IMR-90 (cell line): ENCODE results near the gene RAB30. TPM values are rescaled to one million over a fixed set of nuclear protein-coding genes. Genes with fewer than 3 reads are reported as not detected.

Experiments
- ATAC-seq: fragments of 200-7000 bp; cut with Tn5 transposase; 2 replicates; pipeline ENCODE4 v1.9.1; 2020; ENCODE audit warnings: low read depth, mild to moderate bottlenecking, moderate library complexity
- BruUV-seq: library from RNA; stranded (reverse); fragments of 400-500 nt; replicated peaks from 2 replicates; lab custom pipeline; 2021; lab: Mats Ljungman, UMichigan
- CTCF ChIA-PET: fragments of 300-600 bp; formaldehyde crosslinking; extraction: SDS; loops from one replicate; lab custom pipeline; 2021; ENCODE audit warnings: antibody characterized with exemption; lab: Yijun Ruan, JAX
- POLR2A ChIA-PET: fragments of 300-600 bp; sonication (Branson Sonifier 250); formaldehyde crosslinking; loops from one replicate; lab custom pipeline; 2022; ENCODE audit warnings: antibody characterized with exemption; ENCODE audit not compliant: unreplicated experiment; lab: Charles Lee
- DNase-seq: peaks from one replicate; pipeline ENCODE4 v3.0.0; 2013
- H2AFZ ChIP-seq: replicated peaks from 2 replicates; pipeline ENCODE3; 2013; ENCODE audit warnings: low read length, mild to moderate bottlenecking; ENCODE audit not compliant: poor library complexity
- H2AK5ac ChIP-seq: 2 replicates; pipeline ENCODE4 v1.6.1; 2013; ENCODE audit warnings: low read depth, low read length, inconsistent platforms
- H2AK9ac ChIP-seq: replicated peaks from 2 replicates; pipeline ENCODE3; 2013; ENCODE audit warnings: mild to moderate bottlenecking, low read depth, low read length, moderate library complexity; ENCODE audit not compliant: poor library complexity
- H2BK120ac ChIP-seq: 2 replicates; pipeline ENCODE4 v1.6.1; 2013; ENCODE audit warnings: low read depth, low read length, inconsistent platforms
- H2BK15ac ChIP-seq: 3 replicates; pipeline ENCODE4 v1.6.1; 2013; ENCODE audit warnings: low read depth, low read length, inconsistent platforms
- H2BK20ac ChIP-seq: 2 replicates; pipeline ENCODE4 v1.6.1; 2013; ENCODE audit warnings: low read depth, mild to moderate bottlenecking, inconsistent platforms, low read length, moderate library complexity
- H2BK5ac ChIP-seq: 2 replicates; pipeline ENCODE4 v1.6.1; 2013; ENCODE audit warnings: mild to moderate bottlenecking, low read depth, low read length, inconsistent platforms; ENCODE audit not compliant: poor library complexity, severe bottlenecking
- H3K14ac ChIP-seq: replicated peaks from 2 replicates; pipeline ENCODE4 v1.6.1; 2013; ENCODE audit warnings: low read depth, low read length, inconsistent platforms
- H3K18ac ChIP-seq: 2 replicates; pipeline ENCODE4 v1.6.1; 2013; ENCODE audit warnings: low read depth, low read length, control low read depth
- H3K23ac ChIP-seq: 2 replicates; pipeline ENCODE4 v1.6.1; 2013; ENCODE audit warnings: low read depth, low read length, inconsistent platforms
- H3K27ac ChIP-seq: 2 replicates; pipeline ENCODE4 v1.5.1; 2013; ENCODE audit warnings: mild to moderate bottlenecking, control low read depth, low read length; ENCODE audit not compliant: insufficient read depth
- H3K27me3 ChIP-seq: 2 replicates; pipeline ENCODE4 v1.6.1; 2013; ENCODE audit warnings: low read length; ENCODE audit not compliant: control insufficient read depth, insufficient read depth
- H3K36me3 ChIP-seq: 2 replicates; pipeline ENCODE4 v1.6.1; 2013; ENCODE audit warnings: low read length, mixed read lengths; ENCODE audit not compliant: control insufficient read depth, insufficient read depth
- H3K4ac ChIP-seq: 2 replicates; pipeline ENCODE4 v1.6.1; 2013; ENCODE audit warnings: low read depth, low read length, inconsistent platforms
- H3K4me1 ChIP-seq: 2 replicates; pipeline ENCODE4 v1.6.1; 2013; ENCODE audit warnings: low read length, mixed read lengths; ENCODE audit not compliant: control insufficient read depth, insufficient read depth
- H3K4me2 ChIP-seq: 2 replicates; pipeline ENCODE4 v1.6.1; 2013; ENCODE audit warnings: low read depth, mild to moderate bottlenecking, control low read depth, low read length, moderate library complexity
- H3K4me3 ChIP-seq: 2 replicates; pipeline ENCODE4 v1.5.1; 2013; ENCODE audit warnings: low read depth, mild to moderate bottlenecking, control low read depth, low read length, moderate library complexity; ENCODE audit not compliant: insufficient read depth
- H3K56ac ChIP-seq: 2 replicates; pipeline ENCODE4 v1.6.1; 2013; ENCODE audit warnings: low read length, inconsistent platforms; ENCODE audit not compliant: insufficient read depth; ENCODE audit errors: extremely low read depth
- H3K79me1 ChIP-seq, 2 experiments: 2 replicates each; pipeline ENCODE4 v1.6.1; 2013; ENCODE audit warnings: low read length in 2 of 2, inconsistent platforms in 1 of 2, low read depth in 1 of 2
- H3K9ac ChIP-seq: 2 replicates; pipeline ENCODE4 v1.6.1; 2013; ENCODE audit warnings: low read depth, low read length, control low read depth
- H3K9me1 ChIP-seq: 2 replicates; pipeline ENCODE4 v1.6.1; 2013; ENCODE audit warnings: low read length, inconsistent platforms; ENCODE audit not compliant: insufficient read depth
- H3K9me3 ChIP-seq: 2 replicates; pipeline ENCODE4 v1.6.1; 2013; ENCODE audit warnings: low read length; ENCODE audit not compliant: control insufficient read depth, insufficient read depth
- H4K20me1 ChIP-seq: 2 replicates; pipeline ENCODE4 v1.6.1; 2013; ENCODE audit warnings: low read length, inconsistent platforms; ENCODE audit not compliant: insufficient read depth
- H4K5ac ChIP-seq: 2 replicates; pipeline ENCODE4 v1.6.1; 2013; ENCODE audit warnings: mild to moderate bottlenecking, low read depth, low read length, control low read depth
- H4K8ac ChIP-seq, 2 experiments: 2 replicates each; pipeline ENCODE4 v1.6.1; 2013; ENCODE audit warnings: low read depth in 2 of 2, low read length in 2 of 2, control low read depth in 1 of 2, inconsistent platforms in 1 of 2
- H4K91ac ChIP-seq: 2 replicates; pipeline ENCODE4 v1.6.1; 2013; ENCODE audit warnings: low read depth, low read length, inconsistent platforms; ENCODE audit not compliant: insufficient read depth
- CEBPB ChIP-seq: IDR thresholded peaks from 2 replicates; pipeline ENCODE4 v1.6.1; 2012; ENCODE audit warnings: low read depth, low read length, improper control_type of control experiment
- CTCF ChIP-seq: conservative IDR thresholded peaks from 2 replicates; pipeline ENCODE4 v1.5.1; 2012; ENCODE audit warnings: mild to moderate bottlenecking, low read depth, low read length, improper control_type of control experiment
- ELK1 ChIP-seq: fragments of 150-350 bp; IDR thresholded peaks from 2 replicates; pipeline ENCODE4 v1.6.1; 2016; ENCODE audit warnings: low read depth, mild to moderate bottlenecking, low read length, moderate library complexity, borderline replicate concordance
- MXI1 ChIP-seq: IDR thresholded peaks from 2 replicates; pipeline ENCODE4 v1.6.1; 2012; ENCODE audit warnings: low read depth, mild to moderate bottlenecking, low read length, moderate library complexity, borderline replicate concordance
- NFE2L2 ChIP-seq: fragments of 150-350 bp; IDR thresholded peaks from 2 replicates; pipeline ENCODE4 v1.6.1; 2016; ENCODE audit warnings: low read depth, mild to moderate bottlenecking, low read length
- RAD21 ChIP-seq: IDR thresholded peaks from 2 replicates; pipeline ENCODE4 v1.6.1; 2012; ENCODE audit warnings: low read length, improper control_type of control experiment
- WGBS, 2 experiments: methylation state at CpG; one replicate each; pipeline versions ENCODE4 v1.1.5 to v1.1.7; 2013; ENCODE audit warnings: missing lambda C conversion rate in 2 of 2; ENCODE audit not compliant: insufficient read length in 1 of 2; ENCODE audit errors: extremely low coverage in 2 of 2; 5-methylcytosine and 5-hydroxymethylcytosine counted together
- dilution Hi-C: fragments of 300-500 bp; cut with HindIII; formaldehyde crosslinking; loops from one replicate; pipeline ENCODE4 v1.14.3; 2018; ENCODE audit warnings: low sequenced_read_pairs; ENCODE audit not compliant: unreplicated experiment
- in situ Hi-C: fragments of 300-500 bp; cut with MboI; formaldehyde crosslinking; loops from 3 replicates; pipeline ENCODE4 v1.14.3; 2019; ENCODE audit warnings: low sequenced_read_pairs, inconsistent platforms, mixed read lengths
- intact Hi-C: fragments of 100-400 bp; cut with micrococcal nuclease; formaldehyde crosslinking; loops from 2 replicates; pipeline ENCODE4 v1.10.0; 2022
- polyA plus RNA-seq, 3 experiments: library from polyadenylated mRNA; depleted of rRNA; stranded (reverse); fragments of >200 nt; gene quantifications; 2 replicates each; pipeline ENCODE4 v1.2.3, GENCODE V29; 2012; ENCODE audit warnings: low replicate concordance in 1 of 3
- total RNA-seq: library from RNA; depleted of rRNA; stranded (reverse); fragments of >200 nt; gene quantifications from 2 replicates; pipeline ENCODE4 v1.2.3, GENCODE V29; 2012

The RAB30 gene
- total and polyA plus RNA-seq, 2 of the 4 experiments (the other 2 are of a cell fraction), result 7.2 to 25.6 TPM

- DNase-seq (no peak), ATAC-seq (no peak)
- Histone ChIP-seq H2BK5ac (no peak overlapping the region), H4K20me1 (peaks cover 8% of the 10 kb centered on the region; the same call in 1 of the 2 replicates), H4K5ac (no peak overlapping the region), H2BK120ac (no peak overlapping the region), H3K4me2 (no peak overlapping the region), H3K79me1 (peaks cover 20 to 40% of the 10 kb centered on the region in 2 experiments), H3K14ac (no peak overlapping the region), H4K8ac (no peak overlapping the region), H2AFZ (no peak overlapping the region), H3K9me3 (no peaks in the 10 kb centered on the region), H2BK20ac (no peak overlapping the region), H3K9ac (no peak overlapping the region), H2AK5ac (no peak overlapping the region), H2AK9ac (no peak overlapping the region), H4K91ac (no peak overlapping the region), H3K36me3 (no peaks in the 10 kb centered on the region), H2BK15ac (no peak overlapping the region), H3K27ac (no peak overlapping the region), H3K4me3 (no peak overlapping the region), H3K56ac (no peak overlapping the region), H3K4me1 (peaks cover 22% of the 10 kb centered on the region), H3K27me3 (no peaks in the 10 kb centered on the region), H3K18ac (no peak overlapping the region), H3K23ac (no peak overlapping the region), H3K4ac (no peak overlapping the region), H3K9me1 (peaks cover 22% of the 10 kb centered on the region)
- no CpG with 5 or more reads among the region's 2 CpGs for WGBS, 2 experiments
- CTCF ChIA-PET, result interaction anchor here (0.6 kb wide), 1 partner anchor 50 kb away, joined by 3 read pairs; no protein-coding TSS in a partner anchor
- dilution Hi-C loops, result no loop called here
- intact Hi-C loops, result loop anchor here (5.0 kb wide), 1 partner anchor 62 kb away; the partner anchor contains the start of gene RAB30
- in situ Hi-C loops, result no loop called here
- no TSS peak for BruUV-seq
- no peak for TF ChIP-seq NFE2L2
- no peak for TF ChIP-seq RAD21
- no peak for TF ChIP-seq ELK1
- TF ChIP-seq CEBPB, result no peak
- TF ChIP-seq CTCF, result no peak
- no peak for TF ChIP-seq MXI1
- POLR2A ChIA-PET, result no interaction called here
These were observed 61.7 kb downstream of the RAB30 start for GRCh38 chr11:83009999-83010398.
